ENCODE results near the gene ADAMTS14. TPM values are rescaled to one million over a fixed set of nuclear protein-coding genes. Genes with fewer than 3 reads are reported as not detected.

ADAMTS14 gene
- polyA plus RNA-seq, 1 donor (not counting 4 experiments of a cell fraction or from before 2014, with no cell fraction given) = 0.09 TPM

- TF ChIP-seq EZH2 (IDR thresholded peaks at IDR 0.05; ENCODE audit: low read length) = no peak
- TF ChIP-seq, protein P1, sequence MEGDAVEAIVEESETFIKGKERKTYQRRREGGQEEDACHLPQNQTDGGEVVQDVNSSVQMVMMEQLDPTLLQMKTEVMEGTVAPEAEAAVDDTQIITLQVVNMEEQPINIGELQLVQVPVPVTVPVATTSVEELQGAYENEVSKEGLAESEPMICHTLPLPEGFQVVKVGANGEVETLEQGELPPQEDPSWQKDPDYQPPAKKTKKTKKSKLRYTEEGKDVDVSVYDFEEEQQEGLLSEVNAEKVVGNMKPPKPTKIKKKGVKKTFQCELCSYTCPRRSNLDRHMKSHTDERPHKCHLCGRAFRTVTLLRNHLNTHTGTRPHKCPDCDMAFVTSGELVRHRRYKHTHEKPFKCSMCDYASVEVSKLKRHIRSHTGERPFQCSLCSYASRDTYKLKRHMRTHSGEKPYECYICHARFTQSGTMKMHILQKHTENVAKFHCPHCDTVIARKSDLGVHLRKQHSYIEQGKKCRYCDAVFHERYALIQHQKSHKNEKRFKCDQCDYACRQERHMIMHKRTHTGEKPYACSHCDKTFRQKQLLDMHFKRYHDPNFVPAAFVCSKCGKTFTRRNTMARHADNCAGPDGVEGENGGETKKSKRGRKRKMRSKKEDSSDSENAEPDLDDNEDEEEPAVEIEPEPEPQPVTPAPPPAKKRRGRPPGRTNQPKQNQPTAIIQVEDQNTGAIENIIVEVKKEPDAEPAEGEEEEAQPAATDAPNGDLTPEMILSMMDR (optimal IDR thresholded peaks at IDR 0.05 in 1 of 3, IDR thresholded peaks at IDR 0.05 in 1 of 3, conservative IDR thresholded peaks at IDR 0.05 in 1 of 3; ENCODE audit: extremely low read depth in 1 of 3, insufficient read depth in 2 of 3, low read length in 3 of 3) = no peak
- Histone ChIP-seq H3K27me3 (ENCODE audit: control insufficient read depth, extremely low read depth, insufficient read depth, low read length) (peaks cover 73% of the 10 kb centered on the region), H3K9me1 (ENCODE audit: control insufficient read depth, extremely low read depth, insufficient read depth, low read length) (no peaks in the 10 kb centered on the region), H3K4me2 (ENCODE audit: control insufficient read depth, extremely low read depth, insufficient read depth, low read depth, low read length) (no peak overlapping the region), H3K36me3 (ENCODE audit: control insufficient read depth in 2 of 2, extremely low read depth in 1 of 2, insufficient read depth in 2 of 2, low read length in 2 of 2) (no peaks in the 10 kb centered on the region), H3K79me2 (ENCODE audit: control insufficient read depth, insufficient read depth, low read length) (no peaks in the 10 kb centered on the region), H3K9me3 (ENCODE audit: control insufficient read depth, low read depth, low read length) (no peaks in the 10 kb centered on the region), H3K4me3 (ENCODE audit: control insufficient read depth in 2 of 3, extremely low read depth in 1 of 3, insufficient read depth in 2 of 3, low read depth in 1 of 3, low read length in 3 of 3) (no peak overlapping the region), H2AFZ (ENCODE audit: control insufficient read depth, low read length) (no peak overlapping the region), H4K20me1 (ENCODE audit: control insufficient read depth, extremely low read depth, insufficient read depth, low read length) (no peaks in the 10 kb centered on the region), H3K27ac (ENCODE audit: control insufficient read depth, insufficient read depth, low read length) (no peak overlapping the region), H3K9ac (ENCODE audit: control insufficient read depth, extremely low read depth, insufficient read depth, low read length) (no peak overlapping the region), H3K4me1 (ENCODE audit: control insufficient read depth, extremely low read depth, insufficient read depth, low read length) (peaks cover 23% of the 10 kb centered on the region)
- DNase-seq (ENCODE audit: low read depth, low spot score) (no peak), FAIRE-seq (no peak)
- dilution Hi-C loops (cut with MboI; ENCODE audit: extremely low pct_ligation_motif_present, low sequenced_read_pairs) = no loop called here
These were observed 5.4 kb downstream of the ADAMTS14 start for GRCh38 chr10:70677620-70678249.

DNA sequence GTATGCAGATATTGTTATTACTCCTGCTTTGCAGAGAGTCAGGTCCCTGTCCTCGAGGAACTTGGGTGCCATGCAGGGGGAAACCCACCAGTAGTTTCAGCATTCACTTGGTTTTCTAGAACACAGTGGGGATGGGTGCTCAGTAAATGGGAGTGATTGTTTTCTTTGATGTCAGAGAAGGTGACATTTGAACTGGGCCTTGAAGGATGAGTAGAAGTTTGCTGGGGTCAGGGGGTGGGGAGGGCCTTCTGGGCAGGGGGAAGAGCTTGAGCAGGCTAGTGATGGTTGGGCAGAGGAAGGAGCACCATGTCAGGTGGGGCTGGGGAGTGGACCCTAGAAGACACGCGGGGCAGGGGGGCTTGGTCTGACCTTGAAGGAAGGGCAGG, 5.9 kb downstream of the ADAMTS14 start:
- no peaks in the 10 kb centered on the region for H3K9me1 ChIP-seq (ENCODE audit: control insufficient read depth, extremely low read depth, insufficient read depth, low read length)
- dilution Hi-C loops (cut with MboI; ENCODE audit: extremely low pct_ligation_motif_present, low sequenced_read_pairs) = no loop called here
- H3K9ac ChIP-seq (ENCODE audit: control insufficient read depth, extremely low read depth, insufficient read depth, low read length) = no peak overlapping the region
- no peak for FAIRE-seq
- H3K9me3 ChIP-seq (ENCODE audit: control insufficient read depth, low read depth, low read length) = no peaks in the 10 kb centered on the region
- H3K36me3 ChIP-seq (ENCODE audit: control insufficient read depth in 2 of 2, extremely low read depth in 1 of 2, insufficient read depth in 2 of 2, low read length in 2 of 2) = no peaks in the 10 kb centered on the region
- H2AFZ ChIP-seq (ENCODE audit: control insufficient read depth, low read length) = no peak overlapping the region
- H3K79me2 ChIP-seq (ENCODE audit: control insufficient read depth, insufficient read depth, low read length) = no peaks in the 10 kb centered on the region
- no peak overlapping the region for H3K27ac ChIP-seq (ENCODE audit: control insufficient read depth, insufficient read depth, low read length)
- peaks cover 18% of the 10 kb centered on the region for H3K4me1 ChIP-seq (ENCODE audit: control insufficient read depth, extremely low read depth, insufficient read depth, low read length)
- no peaks in the 10 kb centered on the region for H4K20me1 ChIP-seq (ENCODE audit: control insufficient read depth, extremely low read depth, insufficient read depth, low read length)
- no peak for DNase-seq (ENCODE audit: low read depth, low spot score)
- H3K4me3 ChIP-seq (ENCODE audit: control insufficient read depth in 2 of 3, extremely low read depth in 1 of 3, insufficient read depth in 2 of 3, low read depth in 1 of 3, low read length in 3 of 3) = no peak overlapping the region
- H3K27me3 ChIP-seq (ENCODE audit: control insufficient read depth, extremely low read depth, insufficient read depth, low read length) = peaks cover 70% of the 10 kb centered on the region
- no peak overlapping the region for H3K4me2 ChIP-seq (ENCODE audit: control insufficient read depth, extremely low read depth, insufficient read depth, low read depth, low read length)
- TF ChIP-seq, protein P1 (optimal IDR thresholded peaks at IDR 0.05 in 1 of 3, IDR thresholded peaks at IDR 0.05 in 1 of 3, conservative IDR thresholded peaks at IDR 0.05 in 1 of 3; ENCODE audit: extremely low read depth in 1 of 3, insufficient read depth in 2 of 3, low read length in 3 of 3) = no peak
- TF ChIP-seq EZH2 (IDR thresholded peaks at IDR 0.05; ENCODE audit: low read length) = no peak
